Measurements from ENCODE around the gene ADD2.
"Not testable (repeated sequence)": the region's sequence is repeated elsewhere in the genome, so short reads cannot be mapped to it uniquely, and the experiment has no call there.

ADD2 gene

GRCh38 chr2:70626254-70626990, 141.6 kb downstream of the ADD2 start:
- no peak overlapping the region for H3K4me3 ChIP-seq (ENCODE audit: low read length)

GRCh38 chr2:70621536-70621935, 146.5 kb downstream of the ADD2 start:
- H3K4me3 ChIP-seq (ENCODE audit: low read length): not testable (repeated sequence)

More at GRCh38 chr2:70626254-70626990, 141.6 kb downstream of the ADD2 start:
- no peak for DNase-seq (ENCODE audit: low read depth)
- TF ChIP-seq CTCF (conservative IDR thresholded peaks at IDR 0.05; ENCODE audit: low read length): no peak

GRCh38 chr2:70620020-70620419, 148.0 kb downstream of the ADD2 start:
- TF ChIP-seq CTCF (conservative IDR thresholded peaks at IDR 0.05; ENCODE audit: low read length): no peak
- no peak for DNase-seq (ENCODE audit: low read depth)
- no peak overlapping the region for H3K4me3 ChIP-seq (ENCODE audit: low read length)

More at GRCh38 chr2:70621536-70621935, 146.5 kb downstream of the ADD2 start:
- DNase-seq (ENCODE audit: low read depth): not testable (repeated sequence)

- H3K4me3 ChIP-seq (ENCODE audit: low read length): no peak overlapping the region
- DNase-seq (ENCODE audit: low read depth): no peak
Observed at GRCh38 chr2:70619167-70619566, 148.8 kb downstream of the ADD2 start.

GRCh38 chr2:70616168-70616694, 151.8 kb downstream of the ADD2 start:
- no peak for DNase-seq (ENCODE audit: low read depth)
- no peak overlapping the region for H3K4me3 ChIP-seq (ENCODE audit: low read length)
- TF ChIP-seq CTCF (conservative IDR thresholded peaks at IDR 0.05; ENCODE audit: low read length): no peak

More at GRCh38 chr2:70619167-70619566, 148.8 kb downstream of the ADD2 start:
- no peak for TF ChIP-seq CTCF (conservative IDR thresholded peaks at IDR 0.05; ENCODE audit: low read length)

GRCh38 chr2:70615222-70615621, 152.8 kb downstream of the ADD2 start:
- no peak overlapping the region for H3K4me3 ChIP-seq (ENCODE audit: low read length)
- no peak for DNase-seq (ENCODE audit: low read depth)
- TF ChIP-seq CTCF (conservative IDR thresholded peaks at IDR 0.05; ENCODE audit: low read length): no peak

- no peak overlapping the region for H3K4me3 ChIP-seq (ENCODE audit: low read length)
- TF ChIP-seq CTCF (conservative IDR thresholded peaks at IDR 0.05; ENCODE audit: low read length): no peak
- no peak for DNase-seq (ENCODE audit: low read depth)
Observed at GRCh38 chr2:70613521-70613920, 154.5 kb downstream of the ADD2 start.

Data from AG10803 (cell line).